ENCODE data around the gene ANKK1. TPM values are rescaled to one million over a fixed set of nuclear protein-coding genes. Genes with fewer than 3 reads are reported as not detected.

ANKK1 gene
- total and polyA plus RNA-seq, 2 donors (not counting 1 experiment from before 2014, with no cell fraction given), result 0.89 to 5.3 TPM

DNA sequence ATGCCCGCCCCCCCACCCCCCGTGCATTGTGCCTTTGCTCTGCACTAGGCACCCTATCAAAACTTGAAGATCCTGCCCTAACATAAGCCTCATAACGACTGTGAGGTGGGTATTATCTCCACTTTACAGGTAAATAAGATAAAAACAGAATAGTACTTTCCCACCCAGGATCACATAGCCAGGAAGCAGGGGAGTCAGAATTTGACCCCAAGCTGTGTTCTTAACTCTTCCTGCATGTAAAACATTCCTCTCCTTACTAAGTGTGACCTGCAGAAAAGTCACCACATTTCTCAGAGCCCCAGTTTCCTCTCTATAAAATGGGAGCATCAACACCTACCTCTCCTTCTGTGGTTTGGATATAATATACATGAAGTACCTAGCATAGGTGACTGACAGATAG lies 18.2 kb upstream of the ANKK1 start:
- peaks cover 0 to 32% of the 10 kb centered on the region in 2 experiments for H3K36me3 ChIP-seq (replicated peaks in 1 of 2; ENCODE audit: control extremely low read depth in 1 of 2, control insufficient read depth in 1 of 2, extremely low read depth in 1 of 2, insufficient read depth in 2 of 2, low read length in 1 of 2)
- CTCF ChIA-PET, result no interaction called here
- H3K27ac Mint-ChIP-seq, result no peak overlapping the region

GRCh38 chr11:113370634-113371033 lies 16.9 kb upstream of the ANKK1 start:
- Histone ChIP-seq H3K9ac (ENCODE audit: low read length) (no peak overlapping the region), H3K27ac (ENCODE audit: low read length in 2 of 2) (no peak overlapping the region), H3K9me3 (ENCODE audit: control extremely low read depth in 1 of 3, control insufficient read depth in 2 of 3, insufficient read depth in 1 of 3, low read length in 2 of 3) (peaks cover 0 to 5% (median 0%) of the 10 kb centered on the region in 3 donors), H3K4me2 (replicated peaks; ENCODE audit: low read depth, low read length, poor library complexity, severe bottlenecking) (no peak overlapping the region), H3K4me3 (ENCODE audit: control extremely low read depth in 1 of 5, extremely low read depth in 1 of 5, insufficient read depth in 1 of 5, low read depth in 2 of 5, low read length in 4 of 5) (no peak overlapping the region), H3K4me1 (ENCODE audit: control insufficient read depth in 2 of 2, insufficient read depth in 2 of 2, low read length in 2 of 2) (peaks cover 3 to 4% of the 10 kb centered on the region in 2 donors), H3K79me2 (ENCODE audit: control insufficient read depth, insufficient read depth, low read length) (no peaks in the 10 kb centered on the region), H3K36me3 (replicated peaks in 1 of 2; ENCODE audit: control extremely low read depth in 1 of 2, control insufficient read depth in 1 of 2, extremely low read depth in 1 of 2, insufficient read depth in 2 of 2, low read length in 1 of 2) (peaks cover 0 to 22% of the 10 kb centered on the region in 2 experiments), H4K20me1 (ENCODE audit: control insufficient read depth, insufficient read depth, low read length, poor library complexity, severe bottlenecking) (no peaks in the 10 kb centered on the region), H2AFZ (ENCODE audit: insufficient read depth, low read depth, low read length, poor library complexity, severe bottlenecking) (no peak overlapping the region), H3K27me3 (replicated peaks in 1 of 4; ENCODE audit: control extremely low read depth in 1 of 4, control insufficient read depth in 3 of 4, insufficient read depth in 4 of 4, low read length in 3 of 4) (no peaks in the 10 kb centered on the region)
- ChIA-PET POLR2A (no interaction called here), CTCF (no interaction called here)
- WGBS (ENCODE audit: insufficient coverage), result 94% methylated on average over 2 of the region's 5 CpGs
- ATAC-seq (ENCODE audit: low read depth) (no peak), DNase-seq (no peak)
- H3K4me1 Mint-ChIP-seq, result peaks cover 4% of the 10 kb centered on the region
- H3K9me3 Mint-ChIP-seq (ENCODE audit: insufficient read depth), result peaks cover 2% of the 10 kb centered on the region
- TF ChIP-seq CTCF (IDR thresholded peaks at IDR 0.05), result no peak
- no peak for TF ChIP-seq EZH2 (IDR thresholded peaks at IDR 0.05; ENCODE audit: borderline replicate concordance, insufficient read depth, low read depth, low read length, poor library complexity, severe bottlenecking)
- intact Hi-C loops (cut with micrococcal nuclease), result no loop called here
- H3K27ac Mint-ChIP-seq, result no peak overlapping the region
- H3K4me3 Mint-ChIP-seq, result no peak overlapping the region
- H3K27me3 Mint-ChIP-seq, result no peaks in the 10 kb centered on the region

More for the DNA sequence above, 18.2 kb upstream of the ANKK1 start:
- Histone ChIP-seq H3K9me3 (ENCODE audit: control extremely low read depth in 1 of 3, control insufficient read depth in 2 of 3, insufficient read depth in 1 of 3, low read length in 2 of 3) (no peaks in the 10 kb centered on the region), H4K20me1 (ENCODE audit: control insufficient read depth, insufficient read depth, low read length, poor library complexity, severe bottlenecking) (no peaks in the 10 kb centered on the region), H2AFZ (ENCODE audit: insufficient read depth, low read depth, low read length, poor library complexity, severe bottlenecking) (no peak overlapping the region), H3K9ac (ENCODE audit: low read length) (no peak overlapping the region), H3K4me1 (ENCODE audit: control insufficient read depth in 2 of 2, insufficient read depth in 2 of 2, low read length in 2 of 2) (no peaks in the 10 kb centered on the region), H3K79me2 (ENCODE audit: control insufficient read depth, insufficient read depth, low read length) (no peaks in the 10 kb centered on the region), H3K27me3 (replicated peaks in 1 of 4; ENCODE audit: control extremely low read depth in 1 of 4, control insufficient read depth in 3 of 4, insufficient read depth in 4 of 4, low read length in 3 of 4) (no peaks in the 10 kb centered on the region), H3K27ac (ENCODE audit: low read length in 2 of 2) (no peak overlapping the region), H3K4me2 (replicated peaks; ENCODE audit: low read depth, low read length, poor library complexity, severe bottlenecking) (no peak overlapping the region), H3K4me3 (ENCODE audit: control extremely low read depth in 1 of 5, extremely low read depth in 1 of 5, insufficient read depth in 1 of 5, low read depth in 2 of 5, low read length in 4 of 5) (no peak overlapping the region)
- no peak for TF ChIP-seq CTCF (IDR thresholded peaks at IDR 0.05)
- TF ChIP-seq EZH2 (IDR thresholded peaks at IDR 0.05; ENCODE audit: borderline replicate concordance, insufficient read depth, low read depth, low read length, poor library complexity, severe bottlenecking), result no peak
- no peaks in the 10 kb centered on the region for H3K9me3 Mint-ChIP-seq (ENCODE audit: insufficient read depth)
- DNase-seq (no peak), ATAC-seq (ENCODE audit: low read depth) (no peak)
- intact Hi-C loops (cut with micrococcal nuclease), result no loop called here
- WGBS (ENCODE audit: insufficient coverage), result no CpG with 5 or more reads among the region's 3 CpGs
- POLR2A ChIA-PET, result no interaction called here
- H3K4me3 Mint-ChIP-seq, result no peak overlapping the region
- H3K27me3 Mint-ChIP-seq, result no peaks in the 10 kb centered on the region
- H3K4me1 Mint-ChIP-seq, result no peaks in the 10 kb centered on the region

All from B cell (primary cell).